ENCODE measurements around the gene ZFP37. TPM values are rescaled to one million over a fixed set of nuclear protein-coding genes. Genes with fewer than 3 reads are reported as not detected.
"Not testable (repeated sequence)": the region's sequence is repeated elsewhere in the genome, so short reads cannot be mapped to it uniquely, and the experiment has no call there.

ZFP37 gene
- total and polyA plus RNA-seq, 2 donors = 2.4 to 2.5 TPM

DNA sequence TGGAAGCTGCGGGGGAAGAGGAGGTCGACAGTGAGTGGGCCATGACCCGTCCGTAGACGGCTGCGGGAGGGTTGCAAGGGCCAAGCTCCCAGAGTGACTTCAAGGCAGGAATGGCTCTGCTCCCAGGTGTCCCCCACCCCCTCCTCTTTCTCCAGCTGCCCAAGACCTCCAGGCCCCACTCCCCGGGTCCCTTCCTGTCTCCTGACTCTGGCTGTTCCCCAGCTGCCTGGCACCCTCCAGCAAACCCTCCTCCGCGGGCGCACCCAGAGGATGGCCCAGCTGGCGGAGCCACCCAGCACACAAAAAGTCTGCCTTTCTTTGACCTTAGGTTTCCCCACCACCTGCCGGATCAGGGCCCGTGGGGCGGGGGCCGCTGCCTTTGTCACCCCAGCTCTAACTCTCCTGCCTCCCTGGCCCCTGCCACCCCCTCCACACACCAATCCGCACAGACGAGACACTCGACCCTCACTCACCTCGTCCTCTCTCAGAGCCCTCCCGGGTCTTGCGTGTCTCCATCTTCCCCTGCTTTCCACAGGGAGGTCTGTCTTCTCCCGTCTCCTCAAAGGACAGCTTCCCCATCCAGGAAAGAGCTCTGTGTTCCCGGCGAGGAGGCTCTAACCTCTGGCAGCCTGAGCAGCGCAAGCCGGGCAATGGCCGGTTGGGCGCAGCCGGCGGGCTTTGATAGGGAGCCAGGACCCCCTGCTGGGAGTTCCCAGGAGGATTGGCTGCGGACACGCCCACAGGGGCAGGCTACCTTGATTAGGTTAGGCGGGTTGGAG lies 4.7 kb upstream of the ZFP37 start:
- WGBS = 16% methylated on average over 23 of the region's 33 CpGs
- not testable (repeated sequence) for DNase-seq (ENCODE audit: low read depth in 6 of 9, low spot score in 9 of 9); H3K4me1 ChIP-seq (ENCODE audit: control insufficient read depth in 2 of 2, insufficient read depth in 2 of 2, low read length in 2 of 2); H3K4me3 ChIP-seq (ENCODE audit: low read length in 2 of 2); H3K36me3 ChIP-seq (ENCODE audit: control insufficient read depth in 2 of 2, insufficient read depth in 2 of 2, low read length in 1 of 2); H3K27ac ChIP-seq (ENCODE audit: low read depth in 1 of 2, low read length in 1 of 2)
- H3K27me3 ChIP-seq (ENCODE audit: control insufficient read depth in 2 of 2, insufficient read depth in 1 of 2, low read length in 1 of 2) = peaks cover 9 to 12% of the 10 kb centered on the region in 2 donors
- peaks cover 15 to 37% of the 10 kb centered on the region in 2 donors for H3K9me3 ChIP-seq (ENCODE audit: control insufficient read depth in 2 of 2, insufficient read depth in 1 of 2, low read length in 1 of 2)

DNA sequence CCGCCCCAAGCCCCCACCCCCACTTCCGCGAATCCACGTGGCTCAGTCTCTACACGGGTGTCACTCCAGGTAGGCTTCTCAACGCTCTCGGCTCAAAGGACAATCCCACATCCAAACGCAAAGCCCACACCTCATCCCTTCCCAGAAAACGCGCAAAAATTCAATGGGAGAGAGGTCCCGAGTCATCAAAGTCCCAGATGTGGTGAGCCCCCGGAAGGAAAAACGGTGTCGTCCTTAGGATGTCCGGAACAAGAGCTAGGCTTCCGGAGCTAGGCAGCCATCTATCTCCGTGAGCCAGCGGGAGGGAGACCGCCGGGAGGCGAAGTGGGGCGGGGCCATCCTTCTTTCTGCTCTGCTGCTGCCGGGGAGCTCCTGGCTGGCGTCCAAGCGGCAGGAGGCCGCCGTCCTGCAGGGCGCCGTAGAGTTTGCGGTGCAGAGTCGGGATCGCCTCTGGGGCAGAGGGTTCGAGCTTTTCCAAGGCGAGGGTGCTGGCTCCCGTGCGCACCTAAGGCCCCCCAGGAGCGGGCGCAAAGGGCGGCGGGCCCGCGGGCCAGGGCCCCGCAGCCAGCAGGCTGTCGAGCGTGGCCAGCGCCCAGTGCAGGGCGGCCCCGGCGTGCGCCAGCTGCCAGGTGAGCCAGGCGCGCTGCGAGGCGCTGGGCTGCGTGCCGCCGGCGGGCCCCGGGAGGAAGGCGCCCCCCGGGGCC lies 3.2 kb upstream of the ZFP37 start:
- H3K4me3 ChIP-seq (ENCODE audit: low read length in 2 of 2); H3K36me3 ChIP-seq (ENCODE audit: control insufficient read depth in 2 of 2, insufficient read depth in 2 of 2, low read length in 1 of 2); DNase-seq (ENCODE audit: low read depth in 6 of 9, low spot score in 9 of 9); H3K27ac ChIP-seq (ENCODE audit: low read depth in 1 of 2, low read length in 1 of 2); H3K4me1 ChIP-seq (ENCODE audit: control insufficient read depth in 2 of 2, insufficient read depth in 2 of 2, low read length in 2 of 2): not testable (repeated sequence)
- Histone ChIP-seq H3K9me3 (ENCODE audit: control insufficient read depth in 2 of 2, insufficient read depth in 1 of 2, low read length in 1 of 2) (peaks cover 19 to 43% of the 10 kb centered on the region in 2 donors), H3K27me3 (ENCODE audit: control insufficient read depth in 2 of 2, insufficient read depth in 1 of 2, low read length in 1 of 2) (peaks cover 9 to 12% of the 10 kb centered on the region in 2 donors)
- WGBS = 11% methylated on average over 40 of the region's 61 CpGs

DNA sequence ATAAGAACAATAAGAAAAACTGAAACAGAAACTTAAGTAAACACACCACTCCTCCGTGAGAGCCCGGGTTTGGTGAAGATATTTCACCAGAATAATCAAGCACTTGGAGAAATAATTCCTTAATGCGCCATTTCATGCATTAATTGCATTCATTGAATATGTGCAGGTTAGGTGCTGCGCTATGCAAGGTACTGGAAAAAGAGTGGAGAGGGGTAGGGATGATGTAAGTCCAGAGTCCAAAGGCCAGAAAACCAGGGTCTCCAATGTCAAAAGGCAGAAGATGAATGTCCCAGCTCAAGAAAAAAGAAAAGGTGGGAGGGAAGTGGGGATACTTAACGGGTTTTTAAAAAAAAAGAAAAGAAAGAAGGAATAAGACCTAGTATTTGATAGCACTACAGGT lies 669 bp upstream of the ZFP37 start:
- peaks cover 9% of the 10 kb centered on the region in 2 donors for H3K27me3 ChIP-seq (ENCODE audit: control insufficient read depth in 2 of 2, insufficient read depth in 1 of 2, low read length in 1 of 2)
- no peak overlapping the region for H3K27ac ChIP-seq (ENCODE audit: low read depth in 1 of 2, low read length in 1 of 2)
- no peaks in the 10 kb centered on the region for H3K36me3 ChIP-seq (ENCODE audit: control insufficient read depth in 2 of 2, insufficient read depth in 2 of 2, low read length in 1 of 2)
- H3K4me1 ChIP-seq (ENCODE audit: control insufficient read depth in 2 of 2, insufficient read depth in 2 of 2, low read length in 2 of 2) = peaks cover 2 to 4% of the 10 kb centered on the region in 2 donors
- 63% methylated on average over 5 of the region's 5 CpGs for WGBS
- H3K9me3 ChIP-seq (ENCODE audit: control insufficient read depth in 2 of 2, insufficient read depth in 1 of 2, low read length in 1 of 2) = peaks cover 14 to 32% of the 10 kb centered on the region in 2 donors
- no peak for DNase-seq (ENCODE audit: low read depth in 6 of 9, low spot score in 9 of 9)
- H3K4me3 ChIP-seq (ENCODE audit: low read length in 2 of 2) = peak overlapping the region; percentile 49 to 67

DNA sequence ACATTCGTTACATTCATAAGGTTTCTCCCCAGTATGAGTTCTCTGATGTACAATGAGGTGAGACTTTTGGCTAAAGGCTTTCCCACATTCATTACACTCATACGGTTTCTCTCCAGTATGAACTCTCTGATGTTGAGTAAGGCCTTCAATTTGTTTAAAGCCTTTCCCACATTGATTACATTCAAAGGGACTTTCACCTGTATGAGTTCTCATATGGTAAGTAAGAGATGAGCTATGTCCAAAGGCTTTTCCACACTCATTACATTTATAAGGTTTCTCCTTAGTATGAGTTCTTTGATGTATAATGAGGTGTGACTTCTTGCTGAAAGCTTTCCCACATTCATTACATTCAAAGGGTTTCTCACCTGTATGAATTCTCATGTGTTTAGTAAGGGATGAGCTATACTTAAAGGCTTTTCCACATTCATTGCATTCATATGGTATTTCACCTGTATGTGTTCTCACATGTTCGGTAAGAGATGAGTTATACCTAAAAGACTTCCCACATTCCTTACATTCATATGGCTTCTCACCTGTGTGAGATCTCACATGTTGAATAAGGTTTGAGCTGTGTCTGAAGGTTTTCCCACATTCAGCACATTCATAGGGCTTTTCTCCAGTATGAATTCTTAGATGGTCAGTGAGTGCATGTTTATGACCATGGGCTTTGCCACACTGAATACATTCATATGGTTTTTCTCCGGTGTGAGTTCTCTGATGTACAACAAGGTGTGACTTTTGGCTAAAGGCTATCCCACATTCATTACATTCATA lies 13.5 kb downstream of the ZFP37 start:
- no peaks in the 10 kb centered on the region for H3K4me1 ChIP-seq (ENCODE audit: control insufficient read depth in 2 of 2, insufficient read depth in 2 of 2, low read length in 2 of 2)
- H3K36me3 ChIP-seq (ENCODE audit: control insufficient read depth in 2 of 2, insufficient read depth in 2 of 2, low read length in 1 of 2) = peaks cover 0 to 1% of the 10 kb centered on the region in 2 donors
- no peak overlapping the region for H3K27ac ChIP-seq (ENCODE audit: low read depth in 1 of 2, low read length in 1 of 2)
- no peak for DNase-seq (ENCODE audit: low read depth in 6 of 9, low spot score in 9 of 9)
- H3K4me3 ChIP-seq (ENCODE audit: low read length in 2 of 2) = no peak overlapping the region
- H3K27me3 ChIP-seq (ENCODE audit: control insufficient read depth in 2 of 2, insufficient read depth in 1 of 2, low read length in 1 of 2) = no peaks in the 10 kb centered on the region
- 95% methylated on average over 4 of the region's 4 CpGs for WGBS
- H3K9me3 ChIP-seq (ENCODE audit: control insufficient read depth in 2 of 2, insufficient read depth in 1 of 2, low read length in 1 of 2) = peaks cover 3% of the 10 kb centered on the region in 2 donors

- 81% methylated on average over 1 of the region's 1 CpG for WGBS
- Histone ChIP-seq H3K36me3 (ENCODE audit: control insufficient read depth in 2 of 2, insufficient read depth in 2 of 2, low read length in 1 of 2) (no peaks in the 10 kb centered on the region), H3K4me3 (ENCODE audit: low read length in 2 of 2) (no peak overlapping the region), H3K27ac (ENCODE audit: low read depth in 1 of 2, low read length in 1 of 2) (no peak overlapping the region), H3K27me3 (ENCODE audit: control insufficient read depth in 2 of 2, insufficient read depth in 1 of 2, low read length in 1 of 2) (no peaks in the 10 kb centered on the region), H3K4me1 (ENCODE audit: control insufficient read depth in 2 of 2, insufficient read depth in 2 of 2, low read length in 2 of 2) (no peaks in the 10 kb centered on the region), H3K9me3 (ENCODE audit: control insufficient read depth in 2 of 2, insufficient read depth in 1 of 2, low read length in 1 of 2) (peaks cover 2 to 6% of the 10 kb centered on the region in 2 donors)
- DNase-seq (ENCODE audit: low read depth in 6 of 9, low spot score in 9 of 9) = no peak
Measured at GRCh38 chr9:113026200-113026599, 30.3 kb downstream of the ZFP37 start.

- Histone ChIP-seq H3K27ac (ENCODE audit: low read depth in 1 of 2, low read length in 1 of 2) (no peak overlapping the region), H3K27me3 (ENCODE audit: control insufficient read depth in 2 of 2, insufficient read depth in 1 of 2, low read length in 1 of 2) (no peaks in the 10 kb centered on the region), H3K36me3 (ENCODE audit: control insufficient read depth in 2 of 2, insufficient read depth in 2 of 2, low read length in 1 of 2) (no peaks in the 10 kb centered on the region), H3K4me1 (ENCODE audit: control insufficient read depth in 2 of 2, insufficient read depth in 2 of 2, low read length in 2 of 2) (no peaks in the 10 kb centered on the region), H3K9me3 (ENCODE audit: control insufficient read depth in 2 of 2, insufficient read depth in 1 of 2, low read length in 1 of 2) (no peaks in the 10 kb centered on the region), H3K4me3 (ENCODE audit: low read length in 2 of 2) (no peak overlapping the region)
- DNase-seq (ENCODE audit: low read depth in 6 of 9, low spot score in 9 of 9) = no peak
- WGBS = 97% methylated on average over 3 of the region's 3 CpGs
Measured at GRCh38 chr9:113018247-113018646, 38.3 kb downstream of the ZFP37 start.

DNA sequence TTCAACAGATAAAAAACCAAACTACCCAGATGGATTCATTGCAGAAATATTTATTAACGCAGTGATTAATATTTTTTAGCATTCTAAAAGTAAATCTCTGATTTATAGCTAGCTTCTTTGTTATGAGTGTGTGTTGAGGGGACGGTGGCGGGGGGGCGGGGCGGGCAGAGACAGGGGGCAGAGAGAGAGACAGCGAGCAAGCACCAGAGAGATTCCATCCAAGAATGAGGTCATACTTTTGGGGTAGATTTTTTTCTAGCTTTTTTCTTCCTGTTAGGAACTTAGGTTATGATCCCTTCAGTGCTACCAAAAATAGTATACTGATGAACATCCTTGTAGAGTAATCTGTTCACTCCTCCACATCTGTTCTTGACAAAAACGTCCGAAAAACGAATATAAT lies 44.0 kb downstream of the ZFP37 start:
- peaks cover 1 to 6% of the 10 kb centered on the region in 2 donors for H3K9me3 ChIP-seq (ENCODE audit: control insufficient read depth in 2 of 2, insufficient read depth in 1 of 2, low read length in 1 of 2)
- no peaks in the 10 kb centered on the region for H3K4me1 ChIP-seq (ENCODE audit: control insufficient read depth in 2 of 2, insufficient read depth in 2 of 2, low read length in 2 of 2)
- no peak overlapping the region for H3K27ac ChIP-seq (ENCODE audit: low read depth in 1 of 2, low read length in 1 of 2)
- DNase-seq (ENCODE audit: low read depth in 6 of 9, low spot score in 9 of 9) = no peak
- 55% methylated on average over 9 of the region's 9 CpGs for WGBS
- H3K27me3 ChIP-seq (ENCODE audit: control insufficient read depth in 2 of 2, insufficient read depth in 1 of 2, low read length in 1 of 2) = peaks cover 0 to 4% of the 10 kb centered on the region in 2 donors
- H3K4me3 ChIP-seq (ENCODE audit: low read length in 2 of 2) = peak overlapping the region in 1 of 2 donors; percentile 33
- H3K36me3 ChIP-seq (ENCODE audit: control insufficient read depth in 2 of 2, insufficient read depth in 2 of 2, low read length in 1 of 2) = no peaks in the 10 kb centered on the region

GRCh38 chr9:113011911-113012381 lies 44.6 kb downstream of the ZFP37 start, which contains the start of gene ZNF883:
TSS of gene ZNF883 (minus strand) at chr9:113012192.
- H3K9me3 ChIP-seq (ENCODE audit: control insufficient read depth in 2 of 2, insufficient read depth in 1 of 2, low read length in 1 of 2) = peaks cover 1 to 6% of the 10 kb centered on the region in 2 donors
- 8% methylated on average over 30 of the region's 30 CpGs for WGBS

More at GRCh38 chr9:113011911-113012381, 44.6 kb downstream of the ZFP37 start, which contains the start of gene ZNF883:
- DNase-seq (ENCODE audit: low read depth in 6 of 9, low spot score in 9 of 9) = peak; percentile 4 to 59 (median 29)
- no peaks in the 10 kb centered on the region for H3K4me1 ChIP-seq (ENCODE audit: control insufficient read depth in 2 of 2, insufficient read depth in 2 of 2, low read length in 2 of 2)
- H3K27ac ChIP-seq (ENCODE audit: low read depth in 1 of 2, low read length in 1 of 2) = no peak within 1 kb of the TSS
- no peaks in the 10 kb centered on the region for H3K36me3 ChIP-seq (ENCODE audit: control insufficient read depth in 2 of 2, insufficient read depth in 2 of 2, low read length in 1 of 2)
- H3K4me3 ChIP-seq (ENCODE audit: low read length in 2 of 2) = peak within 1 kb of the TSS in 1 of 2 donors; percentile 33
- peaks cover 0 to 4% of the 10 kb centered on the region in 2 donors for H3K27me3 ChIP-seq (ENCODE audit: control insufficient read depth in 2 of 2, insufficient read depth in 1 of 2, low read length in 1 of 2)
